Sigmoid colon (tissue), 4 donors: ENCODE results near the gene NLN.

Experiments used
- CTCF ChIP-seq, 4 experiments: fragments of 450-650 bp in 3 of 4; fragments of 200-600 bp in 1 of 4; IDR thresholded peaks; one replicate each; pipeline ENCODE4 v1.5.1; 2016 to 2019; ENCODE audit warnings: antibody characterized with exemption in 4 of 4, mild to moderate bottlenecking in 3 of 4, moderate library complexity in 2 of 4
- EP300 ChIP-seq, 4 donors: sonication (generic); formaldehyde crosslinking; IDR thresholded peaks; one replicate each; pipeline ENCODE4 v1.6.1; 2017; ENCODE audit warnings: antibody characterized with exemption in 4 of 4
- POLR2A ChIP-seq, 2 donors: fragments of 450-650 bp; IDR thresholded peaks; one replicate each; pipeline ENCODE4 v1.6.1; 2016; ENCODE audit warnings: antibody characterized with exemption in 2 of 2, mild to moderate bottlenecking in 2 of 2, moderate library complexity in 2 of 2
- POLR2AphosphoS5 ChIP-seq, 4 donors: sonication (generic); formaldehyde crosslinking; IDR thresholded peaks; one replicate each; pipeline ENCODE4 v1.6.1; 2017; ENCODE audit warnings: antibody characterized with exemption in 4 of 4

GRCh38 chr5:65802080-65802479, 80.1 kb downstream of the NLN start:
- no peak for TF ChIP-seq CTCF (IDR thresholded peaks at IDR 0.05)
- TF ChIP-seq POLR2A (IDR thresholded peaks at IDR 0.05), result no peak
- TF ChIP-seq POLR2AphosphoS5 (IDR thresholded peaks at IDR 0.05), result no peak
- TF ChIP-seq EP300 (IDR thresholded peaks at IDR 0.05), result no peak
